ENCODE data around the gene NADSYN1. TPM values are rescaled to one million over a fixed set of nuclear protein-coding genes. Genes with fewer than 3 reads are reported as not detected.

The NADSYN1 gene
- total and polyA plus RNA-seq, 2 experiments from 2014 or later, result 35.6 to 54.9 TPM

- H2AFZ ChIP-seq, result no peak overlapping the region
- no peaks in the 10 kb centered on the region for H3K9me2 ChIP-seq (ENCODE audit: insufficient read depth)
- no peaks in the 10 kb centered on the region for H3F3A ChIP-seq (replicated peaks; ENCODE audit: low read depth)
- H4K20me1 ChIP-seq (replicated peaks; ENCODE audit: insufficient read depth), result peaks cover 11% of the 10 kb centered on the region; the same call in 1 of the 2 replicates
- H3K4me2 ChIP-seq, result no peak overlapping the region
- Mint-ChIP-seq H3K36me3 (ENCODE audit: low read depth) (peaks cover 54% of the 10 kb centered on the region), H3K27me3 (ENCODE audit: insufficient read depth, low read depth, poor library complexity) (no peaks in the 10 kb centered on the region), H3K9me3 (peaks cover 2% of the 10 kb centered on the region; the same call in 1 of the 3 replicates), H3K4me1 (no peaks in the 10 kb centered on the region), H3K27ac (no peak overlapping the region), H3K4me3 (no peak overlapping the region)
- H3K27me3 ChIP-seq (ENCODE audit: insufficient read depth), result no peaks in the 10 kb centered on the region
- TF ChIP-seq ZNF114 (CRISPR knock-in tag; IDR thresholded peaks at IDR 0.05), result no peak
- no peak for TF ChIP-seq NANOG (IDR thresholded peaks at IDR 0.05; ENCODE audit: borderline replicate concordance)
- no peak for TF ChIP-seq CTCF (conservative IDR thresholded peaks at IDR 0.05; ENCODE audit: low read depth in 2 of 2)
- TF ChIP-seq ZNF462 (CRISPR knock-in tag; IDR thresholded peaks at IDR 0.05), result no peak
- no peak for TF ChIP-seq REST (IDR thresholded peaks at IDR 0.05; ENCODE audit: unreplicated experiment)
- no peak for TF ChIP-seq JUNB (IDR thresholded peaks at IDR 0.05; ENCODE audit: unreplicated experiment)
- TF ChIP-seq ETS1 (IDR thresholded peaks at IDR 0.05), result no peak
- no peak for TF ChIP-seq ZNF331 (CRISPR knock-in tag; IDR thresholded peaks at IDR 0.05; ENCODE audit: low read depth)
- no peak for TF ChIP-seq STAT1 (IDR thresholded peaks at IDR 0.05; ENCODE audit: unreplicated experiment)
- no peak overlapping the region for H3K27ac ChIP-seq (ENCODE audit: low read depth)
- no peaks in the 10 kb centered on the region for H3K79me2 ChIP-seq (replicated peaks; ENCODE audit: insufficient read depth)
- H3K36me3 ChIP-seq (ENCODE audit: insufficient read depth), result peaks cover 31% of the 10 kb centered on the region
- DNase-seq (ENCODE audit: low spot score) (no peak), ATAC-seq (no peak)
- no peaks in the 10 kb centered on the region for H3K4me1 ChIP-seq (ENCODE audit: insufficient read depth)
- H3K4me3 ChIP-seq, result no peak overlapping the region
Measured at GRCh38 chr11:71435278-71435951, 17.6 kb upstream of the NADSYN1 start.

Measured in GM23338 (cell line).